GM19468 (cell line): Measurements from ENCODE around the gene MOBP.

Experiments used
- ATAC-seq: cut with Tn5 transposase; IDR thresholded peaks from one replicate; pipeline ENCODE4 v1.9.1; 2021; ENCODE audit warnings: mild to moderate bottlenecking, moderate library complexity, moderate number of reproducible peaks; ENCODE audit not compliant: unreplicated experiment; ENCODE audit errors: extremely low read depth

Gene MOBP

DNA sequence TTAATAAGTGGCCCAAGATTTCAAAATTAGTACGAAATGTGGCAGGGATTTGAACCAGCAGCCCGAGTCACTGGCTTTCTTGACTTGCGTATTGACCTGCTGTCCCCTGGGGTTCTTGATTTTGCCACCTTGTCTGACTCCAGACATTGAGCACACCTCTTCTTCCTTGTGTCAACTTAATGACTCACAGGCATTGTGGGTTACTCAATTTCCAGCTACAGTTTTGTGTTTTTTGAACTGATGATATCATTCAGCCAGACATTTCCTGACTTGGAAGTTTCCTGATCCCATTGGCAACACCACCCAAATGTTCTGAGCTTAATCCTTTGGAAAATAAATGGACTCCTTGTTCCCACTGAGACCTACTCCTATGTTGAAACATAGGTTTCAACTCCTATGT, 64.2 kb downstream of the MOBP start:
- no peak for ATAC-seq

GRCh38 chr3:39532777-39533176, 65.3 kb downstream of the MOBP start:
- no peak for ATAC-seq

- no peak for ATAC-seq
Measured at GRCh38 chr3:39533226-39533625, 65.7 kb downstream of the MOBP start.

GRCh38 chr3:39540162-39540921, 72.9 kb downstream of the MOBP start:
- no peak for ATAC-seq

DNA sequence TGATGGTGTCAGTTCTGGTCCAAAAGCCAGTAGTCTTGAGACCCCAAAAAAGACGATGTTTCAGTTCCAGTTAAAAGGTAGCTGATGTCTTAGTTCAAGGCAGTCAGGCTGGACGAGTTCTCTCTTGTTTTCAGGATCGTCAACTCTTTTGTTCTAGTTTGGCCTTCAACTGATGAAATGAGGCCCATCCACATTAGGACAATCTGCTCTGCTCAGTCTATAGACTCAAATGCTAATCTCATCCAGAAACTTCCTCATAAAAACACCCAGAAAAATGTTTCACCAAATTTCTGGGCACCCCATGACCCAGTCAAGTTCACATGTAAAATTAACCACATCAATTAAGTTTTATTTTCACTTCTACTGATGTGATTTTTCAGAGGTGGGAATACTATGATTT, 74.0 kb downstream of the MOBP start:
- no peak for ATAC-seq

DNA sequence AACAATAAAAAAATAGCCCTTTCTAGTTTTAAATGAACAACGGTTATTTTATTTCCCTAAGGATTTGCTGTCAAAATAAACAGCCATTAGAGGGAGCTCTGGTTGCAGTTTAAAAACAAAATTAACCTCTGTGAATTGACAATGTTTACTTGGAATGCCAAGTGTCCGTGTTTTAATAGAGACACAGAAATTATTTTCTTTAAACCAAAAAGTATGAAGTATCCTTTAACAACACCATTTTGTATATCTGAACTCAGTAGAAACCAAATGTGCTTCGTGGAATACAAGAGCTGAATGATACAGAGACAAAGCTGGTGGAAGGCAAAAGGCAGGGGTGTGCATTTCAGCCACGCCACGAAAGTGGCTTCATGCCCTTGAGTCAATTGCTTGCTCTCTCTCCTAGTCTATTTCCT, 74.4 kb downstream of the MOBP start:
- ATAC-seq = no peak

DNA sequence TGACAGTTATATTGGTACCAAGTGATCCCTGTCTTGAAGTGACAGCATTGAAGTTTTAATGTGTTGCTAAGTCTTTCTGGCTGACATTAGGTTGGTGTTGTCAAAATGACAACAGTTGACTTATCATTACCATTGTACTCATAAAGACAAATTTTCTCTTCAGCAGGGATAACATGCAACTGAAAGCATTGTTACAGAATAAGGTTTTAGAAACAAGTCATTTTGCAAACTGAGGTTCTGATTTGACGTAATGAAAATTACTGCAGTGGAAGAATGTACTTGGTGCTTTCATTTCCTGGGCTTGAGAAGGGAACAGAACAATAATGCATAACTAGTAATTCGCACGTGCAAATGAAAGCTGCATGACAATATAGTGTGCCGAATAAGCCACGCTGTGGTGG, 75.1 kb downstream of the MOBP start:
- no peak for ATAC-seq

- ATAC-seq = no peak
Measured at GRCh38 chr3:39548282-39548681, 80.8 kb downstream of the MOBP start.

GRCh38 chr3:39550354-39551051, 83.0 kb downstream of the MOBP start:
- no peak for ATAC-seq
